ENCODE results near the gene RNFT2.

- TF ChIP-seq POLR2A (IDR thresholded peaks at IDR 0.05) (no peak), CTCF (IDR thresholded peaks at IDR 0.05) (no peak)
Measured at GRCh38 chr12:116713527-116713926, 24.6 kb upstream of the RNFT2 start.
